Right kidney (tissue), 1 donor: ENCODE data around the gene TANC1.

Source experiments
- DNase-seq: peaks from one replicate; pipeline ENCODE4 v3.0.0-alpha.2; 2016

Gene TANC1

GRCh38 chr2:159196393-159196925, 228.0 kb downstream of the TANC1 start:
- no peak for DNase-seq

GRCh38 chr2:159199236-159199635, 230.8 kb downstream of the TANC1 start:
- DNase-seq = no peak

GRCh38 chr2:159199761-159200465, 231.5 kb downstream of the TANC1 start:
- no peak for DNase-seq

- no peak for DNase-seq
Observed at GRCh38 chr2:159200498-159200897, 232.1 kb downstream of the TANC1 start.

GRCh38 chr2:159201360-159202063, 233.1 kb downstream of the TANC1 start:
- DNase-seq = no peak

GRCh38 chr2:159202568-159203071, 234.2 kb downstream of the TANC1 start:
- DNase-seq = no peak

GRCh38 chr2:159204381-159205144, 236.1 kb downstream of the TANC1 start:
- no peak for DNase-seq

GRCh38 chr2:159206736-159207380, 238.4 kb downstream of the TANC1 start:
- no peak for DNase-seq

- no peak for DNase-seq
Observed at GRCh38 chr2:159208438-159208837, 240.0 kb downstream of the TANC1 start.

GRCh38 chr2:159209341-159210306, 241.2 kb downstream of the TANC1 start:
- no peak for DNase-seq

GRCh38 chr2:159211447-159212396, 243.3 kb downstream of the TANC1 start:
- DNase-seq = peak; percentile 60

- no peak for DNase-seq
Observed at GRCh38 chr2:159213296-159213695, 244.9 kb downstream of the TANC1 start.

- no peak for DNase-seq
Observed at GRCh38 chr2:159214325-159214865, 246.0 kb downstream of the TANC1 start.

GRCh38 chr2:159215116-159215515, 246.7 kb downstream of the TANC1 start:
- no peak for DNase-seq

GRCh38 chr2:159217676-159218075, 249.2 kb downstream of the TANC1 start:
- no peak for DNase-seq

- no peak for DNase-seq
Observed at GRCh38 chr2:159218389-159218788, 249.9 kb downstream of the TANC1 start.

- no peak for DNase-seq
Observed at GRCh38 chr2:159219394-159219998, 251.1 kb downstream of the TANC1 start.

- DNase-seq = no peak
Observed at GRCh38 chr2:159224061-159224813, 255.8 kb downstream of the TANC1 start.
